MCF 10A (cell line): ENCODE results near the gene MMP2. TPM values are rescaled to one million over a fixed set of nuclear protein-coding genes. Genes with fewer than 3 reads are reported as not detected.

ENCODE experiments used
- BruUV-seq: library from RNA; stranded (reverse); fragments of 400-500 nt; replicated peaks from 2 replicates; lab custom pipeline; 2021; lab: Mats Ljungman, UMichigan
- CTCF ChIA-PET: fragments of 300-600 bp; sonication (Branson Sonifier 250); formaldehyde crosslinking; extraction: SDS; loops from one replicate; lab custom pipeline; 2021; ENCODE audit warnings: antibody characterized with exemption, inconsistent platforms; lab: Yijun Ruan, JAX
- POLR2A ChIA-PET: fragments of 300-600, 350-650 bp; sonication (Branson Sonifier 250); formaldehyde crosslinking; extraction: SDS; loops from one replicate; lab custom pipeline; 2020; ENCODE audit warnings: antibody characterized with exemption, inconsistent platforms; lab: Yijun Ruan, JAX
- DNase-seq: peaks from one replicate; pipeline ENCODE4 v3.0.0-alpha.2; 2018; ENCODE audit not compliant: unreplicated experiment
- H3K27ac Mint-ChIP-seq: one replicate; pipeline ENCODE4 v1.8.0; 2022; ENCODE audit warnings: mild to moderate bottlenecking, low read depth, mixed read lengths; ENCODE audit not compliant: unreplicated experiment
- H3K27me3 Mint-ChIP-seq: one replicate; pipeline ENCODE4 v1.8.0; 2022; ENCODE audit warnings: mixed read lengths; ENCODE audit not compliant: insufficient read depth, unreplicated experiment
- H3K36me3 Mint-ChIP-seq: one replicate; pipeline ENCODE4 v1.8.0; 2022; ENCODE audit warnings: mild to moderate bottlenecking, moderate library complexity, mixed read lengths; ENCODE audit not compliant: insufficient read depth, unreplicated experiment
- H3K4me1 Mint-ChIP-seq: one replicate; pipeline ENCODE4 v1.8.0; 2022; ENCODE audit warnings: mixed read lengths; ENCODE audit not compliant: insufficient read depth, unreplicated experiment
- H3K4me3 Mint-ChIP-seq: one replicate; pipeline ENCODE4 v1.8.0; 2022; ENCODE audit warnings: mild to moderate bottlenecking, moderate library complexity, mixed read lengths; ENCODE audit not compliant: unreplicated experiment
- H3K9me3 Mint-ChIP-seq: one replicate; pipeline ENCODE4 v1.8.0; 2022; ENCODE audit warnings: mixed read lengths; ENCODE audit not compliant: unreplicated experiment
- intact Hi-C: fragments of 100-400 bp; cut with micrococcal nuclease; formaldehyde crosslinking; loops from 2 replicates; pipeline ENCODE4 v1.14.1; 2022
- total RNA-seq: library from RNA; stranded (reverse); gene quantifications from 2 replicates; pipeline ENCODE4 v1.2.3, GENCODE V29; 2022
- TF ChIP-seq, protein P1 (sequence below): fragments of 200-600 bp; IDR thresholded peaks from one replicate; pipeline ENCODE4 v1.8.0; 2022; ENCODE audit warnings: antibody characterized with exemption, mild to moderate bottlenecking; ENCODE audit not compliant: unreplicated experiment

The MMP2 gene
- total RNA-seq, 1 experiment from 2014 or later, result 3.7 TPM

GRCh38 chr16:55527885-55528284 lies 48.9 kb downstream of the MMP2 start:
- Mint-ChIP-seq H3K27me3 (no peaks in the 10 kb centered on the region), H3K9me3 (no peaks in the 10 kb centered on the region), H3K4me1 (no peaks in the 10 kb centered on the region), H3K4me3 (no peak overlapping the region), H3K27ac (no peak overlapping the region), H3K36me3 (no peaks in the 10 kb centered on the region)
- TF ChIP-seq, protein P1, sequence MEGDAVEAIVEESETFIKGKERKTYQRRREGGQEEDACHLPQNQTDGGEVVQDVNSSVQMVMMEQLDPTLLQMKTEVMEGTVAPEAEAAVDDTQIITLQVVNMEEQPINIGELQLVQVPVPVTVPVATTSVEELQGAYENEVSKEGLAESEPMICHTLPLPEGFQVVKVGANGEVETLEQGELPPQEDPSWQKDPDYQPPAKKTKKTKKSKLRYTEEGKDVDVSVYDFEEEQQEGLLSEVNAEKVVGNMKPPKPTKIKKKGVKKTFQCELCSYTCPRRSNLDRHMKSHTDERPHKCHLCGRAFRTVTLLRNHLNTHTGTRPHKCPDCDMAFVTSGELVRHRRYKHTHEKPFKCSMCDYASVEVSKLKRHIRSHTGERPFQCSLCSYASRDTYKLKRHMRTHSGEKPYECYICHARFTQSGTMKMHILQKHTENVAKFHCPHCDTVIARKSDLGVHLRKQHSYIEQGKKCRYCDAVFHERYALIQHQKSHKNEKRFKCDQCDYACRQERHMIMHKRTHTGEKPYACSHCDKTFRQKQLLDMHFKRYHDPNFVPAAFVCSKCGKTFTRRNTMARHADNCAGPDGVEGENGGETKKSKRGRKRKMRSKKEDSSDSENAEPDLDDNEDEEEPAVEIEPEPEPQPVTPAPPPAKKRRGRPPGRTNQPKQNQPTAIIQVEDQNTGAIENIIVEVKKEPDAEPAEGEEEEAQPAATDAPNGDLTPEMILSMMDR, result no peak
- POLR2A ChIA-PET, result interaction anchor here (1.8 kb wide), 1 partner anchor 25 kb away, joined by 9 read pairs; no protein-coding TSS in a partner anchor
- CTCF ChIA-PET, result interaction anchor here (1.5 to 5.3 kb wide), 3 partner anchors 32 to 1978 kb away, joined by 4 to 28 read pairs (median 4); no protein-coding TSS in a partner anchor
- no peak for DNase-seq
- intact Hi-C loops, result no loop called here
- BruUV-seq, result no TSS peak

DNA sequence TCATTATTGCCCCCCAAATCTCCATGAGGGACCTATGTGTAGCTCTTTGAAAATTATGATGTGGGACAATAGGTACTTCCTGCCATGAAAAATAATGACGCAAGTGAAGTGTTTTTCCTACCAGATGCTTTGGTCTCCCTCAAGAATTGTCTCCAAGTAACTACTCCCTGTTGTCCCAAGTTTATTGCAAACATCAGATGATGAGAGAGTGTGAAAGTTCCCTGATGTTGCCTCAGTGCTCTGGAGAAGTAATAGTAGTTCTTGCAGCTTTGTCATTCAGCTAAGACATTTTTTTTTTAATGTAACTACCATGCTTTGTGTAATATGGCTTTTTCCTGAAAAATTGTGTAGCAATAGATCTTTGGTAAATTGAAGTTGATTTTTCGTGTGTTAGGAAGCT lies 50.0 kb downstream of the MMP2 start:
- BruUV-seq, result no TSS peak
- CTCF ChIA-PET, result interaction anchor here (0.7 to 5.3 kb wide), 6 partner anchors 8 to 1979 kb away, joined by 3 to 28 read pairs (median 4); no protein-coding TSS in a partner anchor

GRCh38 chr16:55530316-55530856 lies 51.4 kb downstream of the MMP2 start:
- no peaks in the 10 kb centered on the region for H3K36me3 Mint-ChIP-seq
- ChIA-PET CTCF (interaction anchor here (0.6 to 5.3 kb wide), 3 partner anchors 66 to 1581 kb away, joined by 3 to 28 read pairs (median 5); no protein-coding TSS in a partner anchor), POLR2A (interaction anchor here (1.8 kb wide), 1 partner anchor 30 kb away, joined by 3 read pairs; no protein-coding TSS in a partner anchor)
- TF ChIP-seq, protein P1, result no peak
- DNase-seq, result no peak
- no peaks in the 10 kb centered on the region for H3K9me3 Mint-ChIP-seq
- H3K27me3 Mint-ChIP-seq, result no peaks in the 10 kb centered on the region
- H3K4me1 Mint-ChIP-seq, result no peaks in the 10 kb centered on the region
- no peak overlapping the region for H3K27ac Mint-ChIP-seq
- intact Hi-C loops, result no loop called here
- H3K4me3 Mint-ChIP-seq, result no peak overlapping the region
- BruUV-seq, result no TSS peak

More for the DNA sequence above, 50.0 kb downstream of the MMP2 start:
- POLR2A ChIA-PET, result interaction anchor here (0.6 to 1.2 kb wide), 2 partner anchors 38 to 132 kb away, joined by 3 read pairs; partner anchors contain the start of gene CAPNS2
- intact Hi-C loops, result no loop called here
- no peak overlapping the region for H3K27ac Mint-ChIP-seq
- H3K36me3 Mint-ChIP-seq, result no peaks in the 10 kb centered on the region
- no peak overlapping the region for H3K4me3 Mint-ChIP-seq
- no peaks in the 10 kb centered on the region for H3K27me3 Mint-ChIP-seq
- TF ChIP-seq, protein P1, result no peak
- no peaks in the 10 kb centered on the region for H3K9me3 Mint-ChIP-seq
- DNase-seq, result no peak
- H3K4me1 Mint-ChIP-seq, result no peaks in the 10 kb centered on the region

GRCh38 chr16:55532227-55532626 lies 53.2 kb downstream of the MMP2 start:
- BruUV-seq, result no TSS peak
- no peaks in the 10 kb centered on the region for H3K9me3 Mint-ChIP-seq
- TF ChIP-seq, protein P1, result no peak
- no peaks in the 10 kb centered on the region for H3K36me3 Mint-ChIP-seq
- no peaks in the 10 kb centered on the region for H3K27me3 Mint-ChIP-seq
- no peak for DNase-seq
- ChIA-PET POLR2A (interaction anchor here (0.7 to 1.2 kb wide), 3 partner anchors 23 to 57 kb away, joined by 3 read pairs; no protein-coding TSS in a partner anchor), CTCF (interaction anchor here (0.6 to 2.0 kb wide), 3 partner anchors 10 to 166 kb away, joined by 3 to 20 read pairs (median 4); no protein-coding TSS in a partner anchor)
- H3K4me3 Mint-ChIP-seq, result no peak overlapping the region
- no peak overlapping the region for H3K27ac Mint-ChIP-seq
- intact Hi-C loops, result no loop called here
- no peaks in the 10 kb centered on the region for H3K4me1 Mint-ChIP-seq
